Fibroblast of lung (primary cell): Measurements from ENCODE around the gene NEU3.

Experiments used
- EZH2 ChIP-seq: IDR thresholded peaks from 2 replicates; pipeline ENCODE4 v1.5.1; 2012; ENCODE audit warnings: low read length, control low read depth, mild to moderate bottlenecking; ENCODE audit errors: missing control alignments
- TF ChIP-seq, protein P1 (sequence below), 2 donors: IDR thresholded peaks in 1 of 2; conservative IDR thresholded peaks in 1 of 2; 1 replicate in 1 of 2; 2 replicates in 1 of 2; pipeline ENCODE4 v1.5.1; 2011 to 2012; ENCODE audit warnings: low read length in 2 of 2, control low read depth in 1 of 2, inconsistent platforms in 1 of 2, low read depth in 1 of 2, mild to moderate bottlenecking in 1 of 2

DNA sequence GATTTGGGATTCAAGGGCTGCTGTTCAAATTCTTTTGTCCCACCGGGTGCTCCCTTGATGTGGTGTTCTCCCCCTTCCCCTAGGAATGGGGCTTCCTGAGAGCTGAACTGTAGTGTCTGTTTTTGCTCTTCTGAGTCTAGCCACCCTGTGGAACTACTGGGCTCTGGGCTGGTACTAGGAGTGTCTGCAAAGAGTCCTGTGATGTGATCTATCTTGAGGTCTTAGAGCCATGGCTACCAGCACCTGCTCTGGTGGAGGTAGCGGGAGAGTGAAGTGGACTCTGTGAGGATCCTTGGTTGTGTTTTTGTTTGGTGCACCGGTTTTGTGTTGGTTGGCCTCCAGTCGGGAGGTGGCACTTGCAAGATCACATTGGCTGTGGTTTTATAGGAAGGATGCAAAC is 61.8 kb downstream of the NEU3 start:
- TF ChIP-seq, protein P1, sequence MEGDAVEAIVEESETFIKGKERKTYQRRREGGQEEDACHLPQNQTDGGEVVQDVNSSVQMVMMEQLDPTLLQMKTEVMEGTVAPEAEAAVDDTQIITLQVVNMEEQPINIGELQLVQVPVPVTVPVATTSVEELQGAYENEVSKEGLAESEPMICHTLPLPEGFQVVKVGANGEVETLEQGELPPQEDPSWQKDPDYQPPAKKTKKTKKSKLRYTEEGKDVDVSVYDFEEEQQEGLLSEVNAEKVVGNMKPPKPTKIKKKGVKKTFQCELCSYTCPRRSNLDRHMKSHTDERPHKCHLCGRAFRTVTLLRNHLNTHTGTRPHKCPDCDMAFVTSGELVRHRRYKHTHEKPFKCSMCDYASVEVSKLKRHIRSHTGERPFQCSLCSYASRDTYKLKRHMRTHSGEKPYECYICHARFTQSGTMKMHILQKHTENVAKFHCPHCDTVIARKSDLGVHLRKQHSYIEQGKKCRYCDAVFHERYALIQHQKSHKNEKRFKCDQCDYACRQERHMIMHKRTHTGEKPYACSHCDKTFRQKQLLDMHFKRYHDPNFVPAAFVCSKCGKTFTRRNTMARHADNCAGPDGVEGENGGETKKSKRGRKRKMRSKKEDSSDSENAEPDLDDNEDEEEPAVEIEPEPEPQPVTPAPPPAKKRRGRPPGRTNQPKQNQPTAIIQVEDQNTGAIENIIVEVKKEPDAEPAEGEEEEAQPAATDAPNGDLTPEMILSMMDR (conservative IDR thresholded peaks at IDR 0.05 in 1 of 2, IDR thresholded peaks at IDR 0.05 in 1 of 2; ENCODE audit: low read depth in 1 of 2, low read length in 2 of 2), result no peak
- no peak for TF ChIP-seq EZH2
